NOMO-1 (cell line): Measurements from ENCODE around the gene SALL3.

Experiments
- DNase-seq, 2 experiments: peaks; one replicate each; lab custom pipeline; 2025; ENCODE audit not compliant: unreplicated experiment in 2 of 2; lab: John Stamatoyannopoulos, UW

SALL3 gene

GRCh38 chr18:79000997-79001396 lies 21.4 kb downstream of the SALL3 start:
- no peak for DNase-seq

DNA sequence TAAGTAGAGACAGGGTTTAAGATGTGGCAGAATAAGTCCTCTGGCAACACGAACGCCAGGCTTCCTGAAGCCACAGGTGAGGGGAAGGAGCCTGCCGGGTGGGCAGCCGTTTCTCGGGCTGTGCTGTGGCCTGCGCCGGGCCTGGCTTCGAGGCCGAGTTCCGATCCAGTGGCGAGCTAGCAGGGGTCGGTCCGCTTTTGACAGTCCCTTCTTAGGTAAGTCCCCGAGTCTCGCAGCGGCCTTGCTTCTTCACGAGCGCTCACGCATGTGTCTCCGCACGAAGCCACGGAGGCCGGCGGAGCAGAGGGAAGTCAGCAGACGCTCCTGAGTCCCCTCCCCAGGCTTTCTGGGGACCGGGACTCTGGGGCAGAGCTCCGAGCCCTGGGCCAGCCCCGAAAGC lies 26.0 kb downstream of the SALL3 start:
- DNase-seq = no peak

DNA sequence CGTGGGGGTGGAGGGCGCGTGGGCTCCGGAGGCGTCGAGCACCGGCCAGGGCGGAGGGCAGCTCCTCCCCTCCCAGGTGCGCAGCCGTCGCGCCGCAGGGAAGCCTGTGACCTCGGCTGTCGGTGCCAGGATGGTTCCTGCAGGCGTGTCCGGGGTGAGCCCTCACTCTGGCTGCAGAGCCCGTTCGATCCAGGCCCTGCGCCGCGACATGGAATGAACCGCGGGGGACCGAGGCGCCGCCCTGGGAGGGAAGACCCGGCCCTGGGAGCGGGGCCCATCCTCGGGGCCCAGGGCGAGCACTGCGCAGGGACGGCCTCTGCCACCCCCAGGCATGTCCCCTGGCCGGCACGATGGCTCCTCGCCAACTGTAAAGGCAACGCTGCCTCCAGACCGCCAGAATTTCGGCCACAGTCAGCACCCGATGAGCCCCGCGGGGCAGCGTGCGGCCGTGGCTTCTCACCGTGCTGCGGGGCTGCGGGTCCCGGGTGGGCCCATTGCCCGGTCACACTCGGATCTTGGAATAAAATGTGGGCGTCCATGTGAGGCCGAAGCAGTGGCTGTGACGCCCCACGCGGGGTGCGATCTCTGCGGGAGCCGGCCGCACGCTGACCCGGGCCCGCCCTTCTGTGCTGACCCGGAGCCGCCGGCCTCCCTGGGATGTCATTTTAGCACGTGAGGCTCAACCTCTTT lies 26.6 kb downstream of the SALL3 start:
- no peak for DNase-seq

GRCh38 chr18:79007440-79007839 lies 27.8 kb downstream of the SALL3 start:
- DNase-seq = no peak

DNA sequence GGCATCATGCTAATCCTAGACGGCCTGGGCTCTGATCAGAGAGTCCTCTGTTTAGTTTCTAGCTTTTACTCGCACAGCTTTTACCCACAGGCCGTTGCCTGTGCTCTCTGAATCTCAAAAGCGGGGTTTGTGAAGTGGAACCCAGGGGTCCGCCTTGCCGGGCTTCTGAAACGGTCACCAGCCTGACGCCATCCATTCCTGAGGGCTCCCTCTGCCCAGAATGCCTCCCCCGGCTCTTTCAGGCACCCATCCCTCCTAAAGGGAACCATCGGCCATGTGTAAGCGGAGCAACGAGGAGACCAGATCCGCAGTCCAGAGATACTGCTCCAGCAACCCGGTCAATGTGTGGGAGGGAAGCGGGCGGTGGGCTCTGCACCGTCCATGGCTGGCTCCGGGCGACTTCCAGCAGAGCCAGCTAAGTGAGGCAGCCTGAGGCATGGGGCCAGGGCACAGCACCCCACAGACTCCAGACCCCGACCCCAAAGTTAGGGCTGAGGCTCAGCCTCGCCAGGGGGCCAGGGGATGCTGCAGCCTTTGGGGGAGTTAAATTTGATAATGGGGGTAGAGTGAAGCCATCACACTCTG lies 28.8 kb downstream of the SALL3 start:
- DNase-seq = no peak

GRCh38 chr18:79010802-79011201 lies 31.2 kb downstream of the SALL3 start:
- DNase-seq = no peak

GRCh38 chr18:79011300-79011870 lies 31.8 kb downstream of the SALL3 start:
- no peak for DNase-seq

DNA sequence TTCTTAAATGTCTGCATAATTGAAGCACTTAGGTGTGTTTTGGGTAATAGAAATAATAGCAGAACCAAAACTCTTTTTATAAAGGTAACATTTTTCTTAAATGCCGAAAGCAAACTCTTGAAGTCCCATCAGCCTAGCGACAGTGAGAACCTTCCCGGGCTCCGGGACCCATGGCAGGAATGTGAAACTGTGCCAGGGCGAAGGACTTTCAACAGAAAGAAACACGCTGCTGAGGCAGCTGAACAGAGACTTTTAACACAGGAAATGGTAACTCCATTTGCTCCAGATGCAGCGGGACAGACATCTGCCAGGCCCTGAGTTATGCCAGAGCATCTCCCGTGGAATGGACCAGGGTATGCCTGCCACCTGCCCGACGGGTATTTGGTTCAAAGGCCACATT lies 34.3 kb downstream of the SALL3 start:
- DNase-seq = no peak

- DNase-seq = no peak
Observed at GRCh38 chr18:79018911-79019310, 39.3 kb downstream of the SALL3 start.

DNA sequence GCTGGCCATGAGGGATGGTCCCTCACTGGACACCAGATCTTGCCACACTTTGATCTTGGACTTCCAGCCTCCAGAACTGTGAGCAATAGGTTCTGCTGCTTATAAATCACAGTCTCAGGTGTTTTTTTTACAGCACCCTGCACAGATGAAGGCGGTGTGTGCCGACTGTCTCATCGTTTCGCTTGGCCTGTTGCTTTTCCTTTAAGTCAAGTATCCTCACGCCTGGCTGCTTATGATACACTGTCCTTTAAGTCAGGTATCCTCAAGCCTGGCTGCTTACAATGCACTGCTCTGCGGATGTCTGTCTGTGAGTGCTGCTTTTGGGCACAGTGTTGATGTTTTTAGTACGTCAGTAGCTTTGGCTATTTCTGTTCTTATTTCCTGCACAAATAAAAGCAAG lies 40.3 kb downstream of the SALL3 start:
- no peak for DNase-seq

- DNase-seq = no peak
Observed at GRCh38 chr18:79022603-79023002, 43.0 kb downstream of the SALL3 start.

DNA sequence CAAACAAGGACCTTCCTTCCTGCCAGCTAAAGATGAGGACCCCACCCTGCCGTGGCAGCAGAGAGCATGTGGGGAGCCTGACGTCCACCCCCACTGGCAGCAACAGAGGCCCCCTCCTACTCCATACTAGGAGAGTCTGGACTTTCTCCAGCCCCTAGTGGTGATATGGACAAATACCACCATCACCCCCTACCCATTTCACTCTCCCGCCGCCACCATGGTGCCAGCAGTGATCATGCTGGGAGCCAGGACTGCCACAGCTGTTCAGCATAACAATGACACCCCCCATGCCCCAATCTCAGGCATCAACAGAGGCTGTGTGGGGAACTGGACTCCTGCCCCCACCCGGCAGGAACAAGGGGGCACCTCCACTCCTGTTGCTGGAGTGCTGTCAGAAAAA lies 46.9 kb downstream of the SALL3 start:
- no peak for DNase-seq

DNA sequence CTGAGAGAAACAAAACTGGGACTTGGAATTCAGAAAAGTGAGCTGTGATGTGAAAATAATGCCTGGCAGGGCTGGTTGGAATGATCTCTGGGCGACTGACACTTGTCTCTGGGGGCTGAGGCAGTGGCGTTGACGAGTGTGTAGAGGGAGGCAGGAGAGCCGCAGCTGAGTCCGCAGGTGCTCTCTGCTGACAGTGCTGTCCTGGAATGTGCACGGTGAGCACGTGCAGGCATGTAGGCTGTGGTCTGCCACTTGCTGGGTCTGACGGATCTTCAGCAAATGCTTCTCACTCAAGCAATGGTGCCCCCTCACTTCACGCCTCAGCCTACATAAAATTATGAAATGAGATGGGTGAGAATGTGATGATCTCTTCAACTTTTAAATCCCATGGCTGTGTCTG lies 51.1 kb downstream of the SALL3 start:
- no peak for DNase-seq

- DNase-seq = no peak
Observed at GRCh38 chr18:79042276-79042675, 62.7 kb downstream of the SALL3 start.

DNA sequence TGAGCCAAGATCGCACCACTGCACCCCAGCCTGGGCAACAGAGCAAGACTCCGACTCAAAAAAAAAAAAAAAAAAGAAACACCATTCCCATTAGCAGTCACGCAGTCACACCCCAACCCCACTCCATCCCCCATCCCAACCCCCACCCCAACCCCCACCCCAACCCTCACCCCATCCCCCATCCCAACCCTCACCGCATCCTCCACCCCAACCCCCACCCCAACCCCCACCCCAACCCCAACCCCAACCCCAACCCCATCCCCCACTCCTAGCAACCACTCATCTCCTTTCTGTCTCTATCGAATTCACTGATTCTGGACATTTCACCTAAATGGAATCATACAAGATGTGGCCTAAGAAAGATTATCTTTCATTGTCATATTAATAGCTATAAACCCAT lies 63.7 kb downstream of the SALL3 start:
- DNase-seq = no peak

DNA sequence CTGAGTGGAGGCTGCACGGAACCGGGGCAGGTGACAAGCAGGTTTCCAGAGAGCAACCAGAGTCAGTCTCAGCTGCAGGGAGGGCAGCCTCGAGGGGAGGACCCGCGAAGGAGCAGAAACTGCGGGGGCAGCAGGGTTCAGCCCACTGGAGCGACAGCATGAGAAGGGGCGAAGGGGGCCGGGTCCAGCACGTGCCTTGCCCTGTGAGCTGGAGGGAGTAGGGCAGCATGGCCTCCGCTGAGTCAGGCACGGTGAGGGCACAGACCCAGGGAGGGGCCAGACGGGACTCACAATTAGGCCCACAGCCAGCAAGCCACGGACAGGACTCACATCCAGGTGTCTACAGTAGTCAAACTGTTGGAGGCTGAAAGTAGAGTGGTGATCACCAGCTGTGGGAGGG lies 66.9 kb downstream of the SALL3 start:
- no peak for DNase-seq

DNA sequence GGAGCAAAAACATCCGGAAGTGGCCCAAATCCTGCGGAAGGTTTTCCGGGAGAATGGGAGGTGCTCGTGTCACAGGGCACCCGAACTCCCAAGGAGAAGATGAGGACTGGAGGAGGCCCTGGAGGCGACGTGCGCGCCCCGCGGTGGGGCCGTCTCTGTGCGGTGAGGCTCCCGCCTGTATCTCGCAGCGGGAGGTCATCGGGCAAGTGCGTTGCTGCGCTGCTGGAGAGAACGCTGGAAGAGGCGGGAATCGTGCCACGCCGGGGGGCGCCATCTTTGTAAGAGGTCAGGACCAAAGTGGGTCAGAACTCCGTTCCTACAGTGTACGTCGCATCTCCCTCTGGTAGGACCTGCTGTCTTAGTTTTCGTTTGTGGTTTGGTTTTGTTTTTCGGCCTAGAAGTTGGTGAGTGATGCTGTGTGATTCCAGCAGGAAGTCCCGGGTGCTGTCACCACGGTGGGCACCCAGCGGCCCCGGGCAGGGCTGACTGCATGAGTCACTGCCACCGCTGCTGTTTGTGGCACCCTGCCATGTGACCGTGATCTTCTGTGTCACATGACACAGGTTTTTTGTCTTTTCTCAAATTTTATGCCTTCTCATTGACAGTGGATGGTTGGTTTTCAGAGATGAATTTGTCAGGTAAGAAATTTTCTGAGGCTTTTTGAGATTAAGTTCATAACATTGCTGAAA lies 68.1 kb downstream of the SALL3 start:
- DNase-seq = no peak

GRCh38 chr18:79048245-79048632 lies 68.6 kb downstream of the SALL3 start:
- DNase-seq = no peak

- DNase-seq = no peak
Observed at GRCh38 chr18:79049506-79049905, 69.9 kb downstream of the SALL3 start.
